ENCODE data around the gene GAS7. TPM values are rescaled to one million over a fixed set of nuclear protein-coding genes. Genes with fewer than 3 reads are reported as not detected.

The GAS7 gene
- total and polyA plus RNA-seq, 10 of the 15 experiments (the other 5 are each of a cell fraction or from before 2014, with no cell fraction given) = 2.3 to 53.4 (median 24.0) TPM

GRCh38 chr17:10193632-10194031 lies 4.8 kb downstream of the GAS7 start (continued):
- no peak for TF ChIP-seq PBX3 (IDR thresholded peaks at IDR 0.05; ENCODE audit: insufficient replicate concordance, low read depth, low read length)

GRCh38 chr17:10192972-10193371 lies 5.4 kb downstream of the GAS7 start:
- no peaks in the 10 kb centered on the region for H4K20me1 ChIP-seq (ENCODE audit: control insufficient read depth, insufficient read depth)
- ChIA-PET SMC1A (ENCODE audit: uncharacterized antibody, unreplicated experiment) (no interaction called here), RAD21 (ENCODE audit: unreplicated experiment) (no interaction called here), CTCF (no interaction called here), POLR2A (no interaction called here)
- no peak overlapping the region for H2AFZ ChIP-seq (ENCODE audit: control insufficient read depth, low read depth, low read length)
- ATAC-seq (no peak), DNase-seq (ENCODE audit: low read depth, low spot score) (no peak), FAIRE-seq (no peak)
- H3K9me3 ChIP-seq (replicated peaks; ENCODE audit: control insufficient read depth, insufficient read depth, low read length) = peaks cover 2% of the 10 kb centered on the region; the same call in 1 of the 3 replicates
- H3K36me3 ChIP-seq (ENCODE audit: control insufficient read depth in 2 of 2, insufficient read depth in 2 of 2, low read length in 1 of 2) = no peaks in the 10 kb centered on the region
- no peaks in the 10 kb centered on the region for H3K4me1 ChIP-seq (ENCODE audit: control insufficient read depth, insufficient read depth, low read length)
- H3K9ac ChIP-seq (ENCODE audit: control insufficient read depth, insufficient read depth, low read length) = no peak overlapping the region
- 50% methylated on average over 2 of the region's 2 CpGs for WGBS (ENCODE audit: insufficient coverage, insufficient replicate concordance, low lambda C conversion rate, missing lambda C conversion rate)
- no TSS peak for BruUV-seq (replicated peaks)
- H3K27ac ChIP-seq (ENCODE audit: control insufficient read depth, insufficient read depth) = no peak overlapping the region
- H3K27me3 ChIP-seq (replicated peaks in 1 of 2; ENCODE audit: control insufficient read depth in 2 of 2, insufficient read depth in 2 of 2, low read length in 1 of 2) = peaks cover 0 to 2% of the 10 kb centered on the region in 2 experiments; a peak in 1 of 4 replicates
- no peaks in the 10 kb centered on the region for H3K79me2 ChIP-seq (ENCODE audit: control insufficient read depth, insufficient read depth, low read length)
- intact Hi-C loops (cut with micrococcal nuclease; ENCODE audit: unreplicated experiment) (no loop called here), in situ Hi-C loops (cut with MboI) (no loop called here)
- H3K4me3 ChIP-seq = no peak overlapping the region
- TF ChIP-seq ELK1 (IDR thresholded peaks at IDR 0.05; ENCODE audit: low read depth, low read length) = no peak
- TF ChIP-seq SUPT20H (IDR thresholded peaks at IDR 0.05; ENCODE audit: borderline replicate concordance, control insufficient read depth, low read depth, low read length) = no peak
- no peak for TF ChIP-seq KDM1A (IDR thresholded peaks at IDR 0.05; ENCODE audit: borderline replicate concordance)
- no peak overlapping the region for H3K4me2 ChIP-seq (ENCODE audit: control insufficient read depth, insufficient read depth)
